ENCODE measurements around the gene RALGPS2.

RALGPS2 gene

GRCh38 chr1:178796013-178796412, 71.0 kb downstream of the RALGPS2 start:
- Histone ChIP-seq H4K20me1 (ENCODE audit: insufficient read depth) (no peaks in the 10 kb centered on the region), H3K27ac (no peak overlapping the region), H3K36me3 (ENCODE audit: insufficient read depth) (no peaks in the 10 kb centered on the region), H3K4me3 (IDR thresholded peaks at IDR 0.05; ENCODE audit: insufficient read depth, low read depth, low read length) (no peak overlapping the region), H3K4me2 (no peak overlapping the region), H3K27me3 (ENCODE audit: insufficient read depth, low read depth) (no peaks in the 10 kb centered on the region), H3K79me2 (ENCODE audit: insufficient read depth, low read depth) (no peaks in the 10 kb centered on the region), H2AFZ (ENCODE audit: low read depth) (no peak overlapping the region), H3K9ac (no peak overlapping the region), H3K4me1 (ENCODE audit: low read depth, poor library complexity, severe bottlenecking) (no peaks in the 10 kb centered on the region)
- no peak for TF ChIP-seq CTCF (conservative IDR thresholded peaks at IDR 0.05; ENCODE audit: low read depth, low read length)

GRCh38 chr1:178797590-178797989, 72.5 kb downstream of the RALGPS2 start:
- H3K4me3 ChIP-seq (IDR thresholded peaks at IDR 0.05; ENCODE audit: insufficient read depth, low read depth, low read length), result no peak overlapping the region
- no peak overlapping the region for H3K4me2 ChIP-seq
- no peaks in the 10 kb centered on the region for H3K27me3 ChIP-seq (ENCODE audit: insufficient read depth, low read depth)
- no peak overlapping the region for H3K27ac ChIP-seq
- no peaks in the 10 kb centered on the region for H4K20me1 ChIP-seq (ENCODE audit: insufficient read depth)
- no peak overlapping the region for H3K9ac ChIP-seq
- no peaks in the 10 kb centered on the region for H3K4me1 ChIP-seq (ENCODE audit: low read depth, poor library complexity, severe bottlenecking)
- no peak for TF ChIP-seq CTCF (conservative IDR thresholded peaks at IDR 0.05; ENCODE audit: low read depth, low read length)
- no peak overlapping the region for H2AFZ ChIP-seq (ENCODE audit: low read depth)
- no peaks in the 10 kb centered on the region for H3K36me3 ChIP-seq (ENCODE audit: insufficient read depth)
- H3K79me2 ChIP-seq (ENCODE audit: insufficient read depth, low read depth), result no peaks in the 10 kb centered on the region

GRCh38 chr1:178798232-178798861, 73.3 kb downstream of the RALGPS2 start:
- Histone ChIP-seq H3K4me3 (IDR thresholded peaks at IDR 0.05; ENCODE audit: insufficient read depth, low read depth, low read length) (no peak overlapping the region), H3K36me3 (ENCODE audit: insufficient read depth) (no peaks in the 10 kb centered on the region), H4K20me1 (ENCODE audit: insufficient read depth) (no peaks in the 10 kb centered on the region), H3K4me1 (ENCODE audit: low read depth, poor library complexity, severe bottlenecking) (no peaks in the 10 kb centered on the region), H3K9ac (no peak overlapping the region), H3K27me3 (ENCODE audit: insufficient read depth, low read depth) (no peaks in the 10 kb centered on the region), H3K79me2 (ENCODE audit: insufficient read depth, low read depth) (no peaks in the 10 kb centered on the region), H3K27ac (no peak overlapping the region), H3K4me2 (no peak overlapping the region), H2AFZ (ENCODE audit: low read depth) (no peak overlapping the region)
- TF ChIP-seq CTCF (conservative IDR thresholded peaks at IDR 0.05; ENCODE audit: low read depth, low read length), result no peak

GRCh38 chr1:178802873-178803272, 77.8 kb downstream of the RALGPS2 start:
- Histone ChIP-seq H3K27ac (no peak overlapping the region), H3K27me3 (ENCODE audit: insufficient read depth, low read depth) (no peaks in the 10 kb centered on the region), H3K4me1 (ENCODE audit: low read depth, poor library complexity, severe bottlenecking) (no peaks in the 10 kb centered on the region), H3K4me2 (no peak overlapping the region), H3K36me3 (ENCODE audit: insufficient read depth) (no peaks in the 10 kb centered on the region), H3K79me2 (ENCODE audit: insufficient read depth, low read depth) (no peaks in the 10 kb centered on the region), H3K4me3 (IDR thresholded peaks at IDR 0.05; ENCODE audit: insufficient read depth, low read depth, low read length) (no peak overlapping the region), H3K9ac (no peak overlapping the region), H4K20me1 (ENCODE audit: insufficient read depth) (no peaks in the 10 kb centered on the region), H2AFZ (ENCODE audit: low read depth) (no peak overlapping the region)
- no peak for TF ChIP-seq CTCF (conservative IDR thresholded peaks at IDR 0.05; ENCODE audit: low read depth, low read length)

Data from KMS-11 (cell line).